Measurements from ENCODE around the gene DIS3L2. TPM values are rescaled to one million over a fixed set of nuclear protein-coding genes. Genes with fewer than 3 reads are reported as not detected.
"Not testable (repeated sequence)": the region's sequence is repeated elsewhere in the genome, so short reads cannot be mapped to it uniquely, and the experiment has no call there.

DIS3L2 gene
- total RNA-seq, 2 donors from 2014 or later = 22.6 to 32.3 TPM

GRCh38 chr2:232376260-232376659 lies 414.7 kb downstream of the DIS3L2 start:
- no peak for DNase-seq
- H3K9me3 ChIP-seq = no peaks in the 10 kb centered on the region
- H3K9ac ChIP-seq (ENCODE audit: low read depth in 2 of 2, low read length in 2 of 2) = no peak overlapping the region
- H3K4me3 ChIP-seq = no peak overlapping the region
- no peaks in the 10 kb centered on the region for H3K4me1 ChIP-seq
- TF ChIP-seq CTCF (IDR thresholded peaks at IDR 0.05) = no peak
- H3K36me3 ChIP-seq = no peaks in the 10 kb centered on the region
- no peaks in the 10 kb centered on the region for H3K27me3 ChIP-seq
- intact Hi-C loops (cut with DNase I) = no loop called here
- H3K27ac ChIP-seq = no peak overlapping the region

GRCh38 chr2:232376713-232377112 lies 415.2 kb downstream of the DIS3L2 start:
- intact Hi-C loops (cut with DNase I) = no loop called here

GRCh38 chr2:232377319-232377718 lies 415.8 kb downstream of the DIS3L2 start:
- Histone ChIP-seq H3K9me3 (no peaks in the 10 kb centered on the region), H3K4me1 (no peaks in the 10 kb centered on the region), H3K27ac (no peak overlapping the region), H3K9ac (ENCODE audit: low read depth in 2 of 2, low read length in 2 of 2) (no peak overlapping the region), H3K36me3 (no peaks in the 10 kb centered on the region), H3K4me3 (no peak overlapping the region), H3K27me3 (peaks cover 8% of the 10 kb centered on the region)
- TF ChIP-seq CTCF (IDR thresholded peaks at IDR 0.05) = no peak
- DNase-seq = no peak
- intact Hi-C loops (cut with DNase I) = no loop called here

More at GRCh38 chr2:232376713-232377112, 415.2 kb downstream of the DIS3L2 start:
- TF ChIP-seq CTCF (IDR thresholded peaks at IDR 0.05) = no peak
- DNase-seq = no peak
- H3K36me3 ChIP-seq = no peaks in the 10 kb centered on the region
- H3K4me3 ChIP-seq = no peak overlapping the region
- H3K9ac ChIP-seq (ENCODE audit: low read depth in 2 of 2, low read length in 2 of 2) = no peak overlapping the region
- no peak overlapping the region for H3K27ac ChIP-seq
- H3K9me3 ChIP-seq = no peaks in the 10 kb centered on the region
- peaks cover 2% of the 10 kb centered on the region for H3K27me3 ChIP-seq
- H3K4me1 ChIP-seq = no peaks in the 10 kb centered on the region

GRCh38 chr2:232377841-232378734 lies 416.6 kb downstream of the DIS3L2 start:
- H3K27ac ChIP-seq = no peak overlapping the region
- H3K4me1 ChIP-seq = no peaks in the 10 kb centered on the region
- TF ChIP-seq CTCF (IDR thresholded peaks at IDR 0.05) = no peak
- intact Hi-C loops (cut with DNase I) = no loop called here
- H3K27me3 ChIP-seq = peaks cover 8% of the 10 kb centered on the region
- H3K9ac ChIP-seq (ENCODE audit: low read depth in 2 of 2, low read length in 2 of 2) = no peak overlapping the region
- DNase-seq = no peak
- H3K36me3 ChIP-seq = no peaks in the 10 kb centered on the region
- H3K9me3 ChIP-seq = no peaks in the 10 kb centered on the region
- no peak overlapping the region for H3K4me3 ChIP-seq

GRCh38 chr2:232378735-232379151 lies 417.2 kb downstream of the DIS3L2 start, which contains the start of gene ALPP:
TSS of gene ALPP (plus strand) at chr2:232378751. CDS start at chr2:232378803, 52 bp downstream.
- peaks cover 12% of the 10 kb centered on the region for H3K27me3 ChIP-seq
- H3K27ac ChIP-seq; H3K4me3 ChIP-seq; H3K4me1 ChIP-seq; H3K9ac ChIP-seq (ENCODE audit: low read depth in 2 of 2, low read length in 2 of 2); H3K9me3 ChIP-seq; DNase-seq; intact Hi-C loops (cut with DNase I); H3K36me3 ChIP-seq: not testable (repeated sequence)

- H3K9ac ChIP-seq (ENCODE audit: low read depth in 2 of 2, low read length in 2 of 2); H3K36me3 ChIP-seq; H3K9me3 ChIP-seq; intact Hi-C loops (cut with DNase I); H3K4me3 ChIP-seq; DNase-seq; H3K4me1 ChIP-seq; H3K27ac ChIP-seq: not testable (repeated sequence)
- H3K27me3 ChIP-seq = peaks cover 21% of the 10 kb centered on the region
Observed at GRCh38 chr2:232379610-232380590, 418.4 kb downstream of the DIS3L2 start.

GRCh38 chr2:232381204-232382031 lies 419.9 kb downstream of the DIS3L2 start:
- H3K27me3 ChIP-seq = peaks cover 34% of the 10 kb centered on the region
- DNase-seq; H3K27ac ChIP-seq; H3K4me3 ChIP-seq; intact Hi-C loops (cut with DNase I); H3K36me3 ChIP-seq; H3K9ac ChIP-seq (ENCODE audit: low read depth in 2 of 2, low read length in 2 of 2); H3K9me3 ChIP-seq; H3K4me1 ChIP-seq: not testable (repeated sequence)
